K562 (cell line): ENCODE measurements around the gene SYNJ2. TPM values are rescaled to one million over a fixed set of nuclear protein-coding genes. Genes with fewer than 3 reads are reported as not detected.
A peak's percentile ranks its signal among the peaks of the same experiment; 100 is the strongest.

Experiments used
- ATAC-seq: fragments of 200-7000 bp; cut with Tn5 transposase; 3 replicates; pipeline ENCODE4 v1.9.1; 2020; ENCODE audit warnings: moderate library complexity
- BruUV-seq: library from RNA; stranded (reverse); fragments of 400-500 nt; replicated peaks from 2 replicates; lab custom pipeline; 2021; lab: Mats Ljungman, UMichigan
- CTCF ChIA-PET: fragments of 300-600 bp; formaldehyde crosslinking; extraction: SDS; loops from one replicate; lab custom pipeline; 2021; ENCODE audit warnings: low intra/inter-chr PET ratio; lab: Yijun Ruan, JAX
- POLR2A ChIA-PET: fragments of 300-600, 350-650 bp; sonication (Branson Sonifier 250); formaldehyde crosslinking; extraction: SDS; loops from one replicate; lab custom pipeline; 2021; ENCODE audit warnings: antibody characterized with exemption, inconsistent platforms; lab: Yijun Ruan, JAX
- DNase-seq, 4 experiments: peaks; one replicate each; pipeline versions ENCODE4 v3.0.0 to v3.0.0-alpha.2; 2011 to 2018; ENCODE audit warnings: low spot score in 3 of 4, mixed read lengths in 3 of 4; ENCODE audit errors: extremely low read depth in 1 of 4
- FAIRE-seq: peaks from 2 replicates; lab custom pipeline; 2011; peaks lifted over from hg19 to GRCh38; lab: Jason Lieb, UNC
- H2AFZ ChIP-seq: 2 replicates; pipeline ENCODE4 v1.6.0; 2011; ENCODE audit warnings: low read depth, low read length, control low read depth, inconsistent platforms
- H3K27ac ChIP-seq: fragments of 200-600 bp; 3 replicates; pipeline ENCODE4 v1.8.0; 2011; ENCODE audit warnings: low read depth, mild to moderate bottlenecking, control low read depth, inconsistent platforms, low read length, moderate library complexity, mixed read lengths; ENCODE audit errors: extremely low read depth
- H3K27me3 ChIP-seq, 2 experiments: fragments of 300-600 bp in 1 of 2; 2 replicates in 1 of 2; 3 replicates in 1 of 2; pipeline versions ENCODE4 v1.6.0 to v1.8.0; 2011; ENCODE audit warnings: inconsistent platforms in 2 of 2, low read length in 2 of 2, mild to moderate bottlenecking in 1 of 2, mixed read lengths in 1 of 2, moderate library complexity in 1 of 2; ENCODE audit not compliant: control insufficient read depth in 2 of 2, insufficient read depth in 2 of 2
- H3K36me3 ChIP-seq: fragments of 300-600 bp; 3 replicates; pipeline ENCODE4 v1.8.0; 2011; ENCODE audit warnings: mild to moderate bottlenecking, low read length, inconsistent platforms; ENCODE audit not compliant: control insufficient read depth, insufficient read depth
- H3K4me1 ChIP-seq, 2 experiments: fragments of 200-600 bp in 1 of 2; replicated peaks in 1 of 2; 2 replicates in 1 of 2; 3 replicates in 1 of 2; pipeline versions ENCODE4 v1.5.1 to v1.8.0; 2011; ENCODE audit warnings: inconsistent platforms in 2 of 2, low read length in 2 of 2, mild to moderate bottlenecking in 1 of 2, mixed read lengths in 1 of 2, moderate library complexity in 1 of 2; ENCODE audit not compliant: control insufficient read depth in 2 of 2, insufficient read depth in 2 of 2
- H3K4me2 ChIP-seq: 2 replicates; pipeline ENCODE4 v1.6.1; 2011; ENCODE audit warnings: low read length, control low read depth, inconsistent platforms, mixed read lengths; ENCODE audit not compliant: insufficient read depth
- H3K4me3 ChIP-seq: fragments of 200-600 bp; sonication (generic), shearing (Covaris generic); 2 replicates; pipeline ENCODE4 v1.5.1; 2016; ENCODE audit warnings: control low read depth, inconsistent platforms
- H3K79me2 ChIP-seq: fragments of 200-600 bp; 3 replicates; pipeline ENCODE4 v1.8.0; 2011; ENCODE audit warnings: low read length, inconsistent platforms; ENCODE audit not compliant: control insufficient read depth, insufficient read depth
- H3K9ac ChIP-seq, 2 experiments: 2 replicates each; pipeline versions ENCODE4 v1.6.0 to v1.6.1; 2011; ENCODE audit warnings: low read depth in 2 of 2, low read length in 2 of 2, control low read depth in 1 of 2, inconsistent platforms in 1 of 2, mild to moderate bottlenecking in 1 of 2, mixed read lengths in 1 of 2; ENCODE audit not compliant: insufficient read depth in 1 of 2
- H3K9me1 ChIP-seq: one replicate; pipeline ENCODE4 v1.6.0; 2011; ENCODE audit warnings: inconsistent platforms, mild to moderate bottlenecking, low read length, moderate library complexity; ENCODE audit not compliant: control insufficient read depth, insufficient read depth
- H3K9me3 ChIP-seq: replicated peaks from 2 replicates; pipeline ENCODE4 v1.5.1; 2011; ENCODE audit warnings: low read depth, low read length, inconsistent platforms; ENCODE audit not compliant: control insufficient read depth, insufficient read depth
- H4K20me1 ChIP-seq: replicated peaks from 2 replicates; pipeline ENCODE4 v1.6.1; 2011; ENCODE audit warnings: low read length, inconsistent platforms, mixed read lengths; ENCODE audit not compliant: control insufficient read depth, insufficient read depth
- BCL6 ChIP-seq: fragments of 250-450 bp; sonication (Bioruptor Pico); IDR thresholded peaks from 2 replicates; pipeline ENCODE4 v1.4.0; 2020
- CEBPB ChIP-seq: fragments of 450-650 bp; IDR thresholded peaks from 2 replicates; pipeline ENCODE4 v1.6.1; 2016; ENCODE audit warnings: missing genetic modification characterization, missing compliant biosample characterization
- ELF2 ChIP-seq: fragments of 250-450 bp; sonication (Bioruptor Pico); IDR thresholded peaks from 2 replicates; pipeline ENCODE4 v1.5.0; 2021; ENCODE audit warnings: mild to moderate bottlenecking
- NFE2 ChIP-seq: IDR thresholded peaks from 2 replicates; pipeline ENCODE4 v1.6.1; 2014; ENCODE audit warnings: antibody characterized with exemption, low read depth
- POLR3G ChIP-seq: IDR thresholded peaks from 2 replicates; pipeline ENCODE4 v1.6.1; 2011; ENCODE audit not compliant: insufficient read length, insufficient replicate concordance; ENCODE audit errors: extremely low read depth
- PURB ChIP-seq: sonication (generic); formaldehyde crosslinking; IDR thresholded peaks from 2 replicates; pipeline ENCODE4 v1.9.0; 2021; ENCODE audit warnings: low read depth, mild to moderate bottlenecking, missing genetic modification reagents
- SP1 ChIP-seq: sonication (generic); formaldehyde crosslinking; IDR thresholded peaks from 2 replicates; pipeline ENCODE4 v1.8.1; 2022; ENCODE audit warnings: mild to moderate bottlenecking, missing genetic modification reagents
- SUPT5H ChIP-seq: fragments of 450-650 bp; IDR thresholded peaks from 2 replicates; pipeline ENCODE4 v1.6.1; 2016
- ZNF263 ChIP-seq: sonication (generic); formaldehyde crosslinking; IDR thresholded peaks from 2 replicates; pipeline ENCODE4 v1.8.0; 2022; ENCODE audit warnings: mild to moderate bottlenecking, missing genetic modification reagents, borderline replicate concordance
- WGBS: fragments of 100-300 bp; shearing (Covaris generic); methylation state at CpG from one replicate; pipeline ENCODE4 v1.1.6; 2016; ENCODE audit warnings: low coverage, mixed read lengths; ENCODE audit not compliant: insufficient coverage; ENCODE audit errors: missing lambda C conversion rate; 5-methylcytosine and 5-hydroxymethylcytosine counted together
- in situ Hi-C: fragments of 300-500 bp; cut with MboI; formaldehyde crosslinking; loops from 4 replicates; pipeline ENCODE4 v1.15.0; 2018; ENCODE audit warnings: inconsistent platforms, mixed read lengths
- intact Hi-C: fragments of 100-400 bp; cut with micrococcal nuclease; formaldehyde crosslinking; loops from 2 replicates; pipeline ENCODE4 v1.14.2; 2022
- polyA plus RNA-seq, 8 experiments: library from polyadenylated mRNA; depleted of rRNA in 4 of 8; stranded (reverse) in 5 of 8; unstranded in 3 of 8; fragments of >200 nt; fragmentation: Nextera tagmentation in 2 of 8; fragmentation: Illumina TruSeq in 1 of 8; extraction: Ambion mirVana in 2 of 8; extraction: Trizol in 1 of 8; gene quantifications; 2 replicates each; pipeline versions ENCODE4 v1.2.1 to v1.2.3, GENCODE V29; 2011 to 2014; ENCODE audit warnings: inconsistent platforms in 1 of 8, missing spikeins in 1 of 8
- total RNA-seq, 7 experiments: library from RNA; depleted of rRNA in 6 of 7; stranded (reverse); fragments of >200 nt in 6 of 7; fragmentation: Illumina TruSeq in 2 of 7; extraction: Trizol in 2 of 7; gene quantifications; 2 replicates each; pipeline versions ENCODE4 v1.2.1 to v1.2.3, GENCODE V29; 2011 to 2021; ENCODE audit warnings: low replicate concordance in 1 of 7

SYNJ2 gene
- total and polyA plus RNA-seq, 9 of the 15 experiments (the other 6 are each of a cell fraction or from before 2014, with no cell fraction given) = 3.0 to 27.7 (median 17.8) TPM

GRCh38 chr6:158002249-158002950, 20.7 kb downstream of the SYNJ2 start:
- Histone ChIP-seq H3K27ac (no peak overlapping the region), H3K4me1 (peaks cover 23 to 32% of the 10 kb centered on the region in 2 experiments), H3K9me3 (no peaks in the 10 kb centered on the region), H3K4me2 (no peak overlapping the region), H3K4me3 (no peak overlapping the region), H3K36me3 (peaks cover 5% of the 10 kb centered on the region; the same call in 1 of the 3 replicates), H3K79me2 (peaks cover 35% of the 10 kb centered on the region), H3K9me1 (peaks cover 4% of the 10 kb centered on the region), H2AFZ (no peak overlapping the region), H3K9ac (peak overlapping the region in 1 of 2 experiments; percentile 3; a peak in 1 of 4 replicates), H4K20me1 (peaks cover 9% of the 10 kb centered on the region), H3K27me3 (no peaks in the 10 kb centered on the region)
- intact Hi-C loops (no loop called here), in situ Hi-C loops (no loop called here)
- 84% methylated on average over 6 of the region's 6 CpGs for WGBS
- ATAC-seq (no peak; the same call in 2 of the 3 replicates), FAIRE-seq (no peak), DNase-seq (no peak)
- ChIA-PET POLR2A (interaction anchor here (0.7 to 2.6 kb wide), 5 partner anchors 7 to 71 kb away, joined by 3 to 12 read pairs (median 4); no protein-coding TSS in a partner anchor), CTCF (no interaction called here)
- BruUV-seq = no TSS peak
- TF ChIP-seq POLR3G (no peak), PURB (CRISPR knock-in tag) (no peak), SUPT5H (no peak), NFE2 (no peak), BCL6 (no peak), ELF2 (no peak), SP1 (CRISPR knock-in tag) (no peak), CEBPB (tag) (peak; percentile 53; the same call in 1 of the 2 replicates), ZNF263 (CRISPR knock-in tag) (0 out of 2 replicates have a peak, but pooled peaks have one; percentile 22)
